ENCODE data around the gene CACNG7. TPM values are rescaled to one million over a fixed set of nuclear protein-coding genes. Genes with fewer than 3 reads are reported as not detected.

The CACNG7 gene
- total RNA-seq, 6 experiments from 2014 or later = 0.38 to 1.2 (median 0.70) TPM

- no peak overlapping the region for H3K27ac Mint-ChIP-seq
- DNase-seq = no peak
- H3K9me3 Mint-ChIP-seq = no peaks in the 10 kb centered on the region
- no peak for TF ChIP-seq CTCF (IDR thresholded peaks at IDR 0.05)
- H3K4me3 Mint-ChIP-seq = no peak overlapping the region
- no peaks in the 10 kb centered on the region for H3K36me3 Mint-ChIP-seq (ENCODE audit: low read depth)
- H3K4me1 Mint-ChIP-seq (ENCODE audit: low read depth) = no peaks in the 10 kb centered on the region
- peaks cover 18% of the 10 kb centered on the region for H3K27me3 Mint-ChIP-seq (ENCODE audit: insufficient read depth)
Observed at GRCh38 chr19:53951436-53951835, 42.4 kb downstream of the CACNG7 start.

GRCh38 chr19:53951947-53952346 is 42.9 kb downstream of the CACNG7 start:
- DNase-seq = no peak
- Mint-ChIP-seq H3K36me3 (ENCODE audit: low read depth) (no peaks in the 10 kb centered on the region), H3K4me3 (no peak overlapping the region), H3K27me3 (ENCODE audit: insufficient read depth) (peaks cover 22% of the 10 kb centered on the region), H3K9me3 (no peaks in the 10 kb centered on the region), H3K4me1 (ENCODE audit: low read depth) (no peaks in the 10 kb centered on the region), H3K27ac (no peak overlapping the region)
- TF ChIP-seq CTCF (IDR thresholded peaks at IDR 0.05) = no peak

GRCh38 chr19:53953383-53953782 is 44.3 kb downstream of the CACNG7 start:
- Mint-ChIP-seq H3K27ac (no peak overlapping the region), H3K9me3 (no peaks in the 10 kb centered on the region), H3K36me3 (ENCODE audit: low read depth) (no peaks in the 10 kb centered on the region; the same call in 1 of the 2 replicates), H3K27me3 (ENCODE audit: insufficient read depth) (peaks cover 34% of the 10 kb centered on the region), H3K4me3 (no peak overlapping the region), H3K4me1 (ENCODE audit: low read depth) (peaks cover 5% of the 10 kb centered on the region; the same call in 1 of the 2 replicates)
- no peak for TF ChIP-seq CTCF (IDR thresholded peaks at IDR 0.05)
- DNase-seq = no peak

- Mint-ChIP-seq H3K4me1 (ENCODE audit: low read depth) (peaks cover 14% of the 10 kb centered on the region), H3K27me3 (ENCODE audit: insufficient read depth) (peaks cover 61% of the 10 kb centered on the region), H3K27ac (no peak overlapping the region), H3K4me3 (no peak overlapping the region), H3K9me3 (no peaks in the 10 kb centered on the region), H3K36me3 (ENCODE audit: low read depth) (no peaks in the 10 kb centered on the region; the same call in 1 of the 2 replicates)
- no peak for TF ChIP-seq CTCF (IDR thresholded peaks at IDR 0.05)
- DNase-seq = no peak
Observed at GRCh38 chr19:53957448-53958167, 48.5 kb downstream of the CACNG7 start.

GRCh38 chr19:53958168-53958571 is 49.1 kb downstream of the CACNG7 start:
- Mint-ChIP-seq H3K4me3 (no peak overlapping the region), H3K27ac (no peak overlapping the region), H3K36me3 (ENCODE audit: low read depth) (no peaks in the 10 kb centered on the region; the same call in 1 of the 2 replicates), H3K27me3 (ENCODE audit: insufficient read depth) (peaks cover 61% of the 10 kb centered on the region), H3K4me1 (ENCODE audit: low read depth) (peaks cover 14% of the 10 kb centered on the region), H3K9me3 (no peaks in the 10 kb centered on the region)
- DNase-seq = no peak
- TF ChIP-seq CTCF (IDR thresholded peaks at IDR 0.05) = no peak
